T-helper 2 cell treated with Interferon-gamma antibody and Interleukin-4, amounts not matched to agents 100 ng/mL and 5 ng/mL, for 36 hours (primary cell): Measurements from ENCODE around the gene CACNA1F. TPM values are rescaled to one million over a fixed set of nuclear protein-coding genes. Genes with fewer than 3 reads are reported as not detected.

Source experiments
- intact Hi-C: fragments of 100-400 bp; cut with micrococcal nuclease; formaldehyde crosslinking; loops from one replicate; pipeline ENCODE4 v1.15.1; 2023
- total RNA-seq: library from RNA; stranded (reverse); gene quantifications from 2 replicates; pipeline ENCODE4 v1.2.3, GENCODE V29; 2022

The CACNA1F gene
- total RNA-seq, 1 donor from 2014 or later, result 0.36 TPM

DNA sequence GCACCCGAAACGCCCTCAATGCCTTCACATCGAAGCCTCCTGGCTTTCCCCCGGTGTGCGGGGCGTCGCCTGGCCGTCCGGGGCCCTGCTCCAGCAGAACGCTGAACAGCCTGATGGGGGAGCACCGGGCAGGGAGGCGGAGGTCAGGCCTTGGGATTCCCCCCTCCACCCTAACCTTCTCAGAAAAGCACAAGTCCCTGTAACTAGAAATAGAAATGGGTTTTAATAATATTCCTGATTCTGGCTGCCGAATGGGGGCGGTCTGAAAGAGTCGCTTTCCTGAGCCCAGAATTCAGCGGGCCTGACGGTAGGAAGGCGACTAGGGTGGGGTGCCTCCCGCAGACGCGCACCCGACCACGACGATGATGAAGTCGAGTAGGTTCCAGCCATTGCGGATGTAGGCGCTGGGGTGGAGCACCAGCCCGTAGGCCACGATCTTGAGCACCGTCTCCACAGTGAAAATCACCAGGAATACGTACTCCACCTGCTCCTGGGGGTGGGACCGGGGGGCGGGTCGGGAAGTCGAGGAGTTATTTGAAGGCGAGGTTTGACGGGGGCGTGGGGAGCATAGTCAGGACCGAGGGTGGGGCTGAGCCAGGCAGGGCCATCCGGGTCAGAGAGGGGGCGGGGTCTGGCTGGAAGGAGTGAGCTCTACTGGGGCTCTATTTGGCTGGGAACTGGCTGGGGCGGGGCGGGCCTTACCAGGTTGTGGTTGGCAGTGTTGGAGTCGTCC, 2.5 kb downstream of the CACNA1F start:
- intact Hi-C loops, result loop anchor here (2.0 kb wide), 1 partner anchor 30 kb away; the partner anchor contains the start of gene SYP

DNA sequence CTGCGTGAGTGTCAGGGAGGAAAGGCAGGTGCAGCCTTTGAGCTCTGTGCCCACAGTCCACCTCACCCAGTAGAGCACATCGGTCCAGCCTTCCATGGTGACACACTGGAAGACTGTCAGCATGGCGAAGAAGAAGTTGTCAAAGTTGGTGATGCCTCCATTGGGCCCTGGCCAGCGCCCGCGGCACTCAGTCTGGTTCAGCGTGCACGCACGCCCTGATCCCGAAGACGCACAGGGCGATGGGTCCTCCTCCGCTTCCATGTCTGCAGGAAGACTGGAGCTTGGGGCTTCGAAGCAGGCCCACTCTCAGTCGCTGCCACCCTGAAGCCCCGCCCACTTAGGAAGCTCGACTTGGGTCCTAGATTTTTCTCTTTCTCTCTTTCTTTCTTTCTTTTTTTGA, 5.0 kb downstream of the CACNA1F start:
- intact Hi-C loops, result no loop called here

DNA sequence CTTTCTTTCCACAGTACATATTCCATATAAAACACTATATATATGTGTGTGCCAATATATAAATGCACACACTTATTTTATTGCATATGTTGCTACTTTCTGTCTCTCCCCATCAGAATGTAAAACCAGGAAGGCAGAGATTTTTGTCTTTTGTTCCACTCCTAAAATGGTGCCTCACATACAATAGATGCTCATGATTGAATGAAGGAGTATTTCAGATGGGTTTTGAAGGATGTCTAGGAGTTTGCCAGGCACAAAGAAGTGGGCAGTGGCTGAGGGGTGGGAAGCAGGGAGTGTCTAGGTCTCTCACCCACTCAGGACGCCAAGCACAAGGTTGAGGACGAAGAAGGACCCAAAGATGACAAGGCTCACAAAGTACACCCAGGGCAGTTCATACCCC, 5.4 kb downstream of the CACNA1F start:
- intact Hi-C loops, result no loop called here

DNA sequence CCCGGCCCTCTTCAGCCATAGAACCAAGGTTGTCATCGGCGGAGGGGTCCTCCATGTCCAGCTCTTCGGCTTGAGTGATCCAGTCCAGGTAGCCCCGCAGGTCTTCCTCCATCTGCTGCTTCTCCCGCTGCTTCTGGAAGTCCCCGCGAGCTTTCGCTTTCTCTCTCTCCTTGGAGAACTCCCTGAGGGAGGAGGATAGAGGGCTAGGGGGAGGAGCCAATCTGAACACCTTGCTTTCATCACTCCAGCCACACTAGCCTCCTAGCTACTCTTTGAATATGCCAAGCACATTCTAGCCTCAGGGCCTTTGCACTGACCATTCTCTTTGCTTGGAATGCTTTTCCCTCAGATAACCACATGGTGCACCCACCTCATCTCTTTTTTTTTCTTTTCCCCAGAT, 6.2 kb downstream of the CACNA1F start:
- intact Hi-C loops, result no loop called here

DNA sequence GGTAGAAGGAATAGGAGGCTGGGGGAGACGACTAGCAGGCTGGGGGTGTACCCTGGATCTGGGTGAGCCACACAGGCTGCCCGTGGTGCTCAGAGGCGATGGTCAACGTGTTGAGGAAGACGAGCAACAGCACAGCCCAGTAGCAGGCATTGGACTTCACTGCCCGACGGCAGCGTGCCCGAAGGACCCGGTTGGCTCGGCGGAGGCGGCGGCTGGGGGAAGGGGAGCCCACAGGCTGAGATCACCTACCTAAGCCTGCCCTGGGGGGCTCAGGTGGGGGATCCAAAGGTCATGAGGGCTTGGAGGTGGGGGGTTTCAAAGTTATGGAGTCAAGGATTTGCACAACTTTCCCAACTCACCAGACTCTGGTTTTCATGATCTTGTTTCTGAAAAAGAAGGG, 7.3 kb downstream of the CACNA1F start:
- intact Hi-C loops, result no loop called here

DNA sequence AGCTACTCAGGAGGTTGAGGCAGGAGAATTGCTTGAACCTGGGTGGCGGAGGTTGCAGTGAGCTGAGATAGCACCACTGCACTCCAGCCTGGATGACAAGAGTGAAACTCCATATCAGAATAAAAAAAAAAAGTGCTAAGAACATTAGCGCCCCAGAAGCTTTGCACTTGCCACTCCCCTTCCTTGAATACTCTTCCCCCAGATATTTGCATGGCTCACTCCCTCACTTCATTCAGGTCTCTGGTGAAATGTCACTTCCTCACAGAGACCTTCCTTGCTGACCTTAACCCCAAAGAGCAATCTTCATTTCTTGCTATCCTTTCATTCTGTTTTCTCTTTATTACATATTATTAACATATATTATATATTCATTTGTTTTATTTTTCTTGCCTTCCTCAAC, 11.3 kb downstream of the CACNA1F start:
- intact Hi-C loops, result no loop called here

DNA sequence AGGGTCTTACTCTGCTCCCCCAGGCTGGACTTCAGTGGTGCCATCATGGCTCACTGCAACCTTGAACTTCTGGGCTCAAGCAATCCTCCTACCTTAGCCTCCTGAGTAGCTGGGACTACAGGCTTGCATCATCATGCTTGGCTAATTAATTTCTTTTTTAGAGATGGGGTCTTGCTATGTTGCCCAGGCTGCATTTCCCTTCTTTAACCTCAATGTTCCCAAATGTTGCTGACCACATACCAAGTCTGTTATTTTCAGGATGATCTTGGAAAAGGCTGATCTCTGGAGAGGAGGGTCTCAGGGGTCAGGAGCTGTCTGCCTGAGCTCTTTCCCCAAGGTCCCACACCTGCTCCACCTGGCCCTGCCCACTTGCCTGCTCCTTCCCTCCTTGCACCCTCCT, 13.0 kb downstream of the CACNA1F start:
- intact Hi-C loops, result no loop called here

DNA sequence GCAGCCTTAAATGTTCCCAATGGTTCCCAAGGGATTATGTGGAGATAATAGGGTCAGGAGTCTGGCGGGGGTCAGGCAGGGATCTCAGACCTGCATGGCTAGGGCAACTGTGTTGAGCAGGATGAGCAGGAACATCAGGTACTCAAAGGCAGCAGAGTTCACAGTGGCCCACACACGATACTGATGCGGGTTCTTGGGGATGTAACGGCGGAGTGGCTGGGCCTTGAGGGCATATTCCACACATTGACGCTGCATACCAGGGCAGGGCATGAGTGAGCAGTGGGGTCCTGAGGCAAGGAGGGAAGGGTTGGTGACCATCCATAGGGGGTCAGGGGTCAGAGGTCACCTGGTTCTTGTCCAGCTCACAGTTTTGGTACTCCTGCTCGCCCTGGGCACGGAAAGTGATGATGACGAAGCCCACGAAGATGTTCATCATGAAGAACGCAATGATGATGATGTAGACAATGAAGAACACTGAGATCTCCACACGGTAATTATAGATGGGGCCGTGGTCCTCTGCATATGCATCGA, 18.1 kb downstream of the CACNA1F start:
- intact Hi-C loops, result no loop called here

DNA sequence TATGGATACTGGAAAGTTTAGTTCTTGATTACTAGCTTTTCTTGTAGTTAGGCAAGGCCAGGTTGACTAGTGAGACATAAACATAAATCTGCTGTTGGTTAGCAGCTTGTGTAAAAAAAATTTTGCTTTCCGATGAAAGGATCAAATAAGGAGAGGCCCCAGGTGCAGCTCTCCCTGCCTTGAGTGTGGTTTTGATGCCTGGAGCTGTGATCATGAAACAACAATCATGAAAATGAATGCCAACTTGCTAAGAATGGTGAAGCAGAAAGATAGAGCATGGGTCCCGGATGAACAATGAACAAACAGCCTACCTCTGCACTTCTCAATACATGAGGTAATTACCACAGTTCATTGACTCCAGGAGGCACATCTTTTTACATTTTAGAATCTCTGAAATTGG, 18.7 kb downstream of the CACNA1F start:
- intact Hi-C loops, result no loop called here

DNA sequence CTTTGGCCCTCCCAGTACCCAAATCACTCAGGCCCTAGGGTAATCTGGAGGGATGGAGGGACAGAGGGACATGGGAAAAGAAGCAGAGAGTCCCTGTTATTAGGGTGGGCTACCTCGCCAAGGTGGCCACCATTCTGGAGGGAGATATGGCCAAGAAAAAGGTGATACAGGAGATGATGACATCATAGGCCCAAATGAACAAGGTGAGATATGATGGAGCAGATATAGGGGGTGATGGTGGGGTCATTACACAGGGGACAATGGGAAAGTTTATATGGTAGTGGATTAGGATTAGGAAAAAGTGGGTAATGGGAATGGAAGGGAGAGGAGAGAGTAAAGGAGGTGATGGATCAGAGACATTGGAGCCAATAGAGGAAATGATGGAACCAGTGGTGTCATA, 20.3 kb downstream of the CACNA1F start:
- intact Hi-C loops, result no loop called here

DNA sequence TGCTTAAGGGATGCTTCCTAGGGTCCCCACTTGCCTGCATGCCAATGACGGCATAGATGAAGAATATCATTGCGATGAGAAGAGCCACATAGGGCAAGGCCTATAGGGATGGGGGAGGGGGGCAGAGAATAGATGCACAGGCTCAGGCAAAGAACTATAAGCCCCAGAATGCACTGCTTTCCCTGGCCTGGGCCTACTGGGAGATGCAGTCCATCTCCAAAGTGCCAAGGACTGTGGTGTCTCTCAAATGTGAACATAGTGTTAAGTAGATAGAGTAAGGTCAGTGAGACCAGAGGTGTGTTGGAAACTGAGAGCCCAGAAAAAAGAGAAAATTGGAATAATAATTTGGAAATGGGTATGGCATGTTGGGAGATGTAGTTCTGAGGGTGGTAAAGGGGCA, 20.9 kb downstream of the CACNA1F start:
- intact Hi-C loops, result no loop called here

DNA sequence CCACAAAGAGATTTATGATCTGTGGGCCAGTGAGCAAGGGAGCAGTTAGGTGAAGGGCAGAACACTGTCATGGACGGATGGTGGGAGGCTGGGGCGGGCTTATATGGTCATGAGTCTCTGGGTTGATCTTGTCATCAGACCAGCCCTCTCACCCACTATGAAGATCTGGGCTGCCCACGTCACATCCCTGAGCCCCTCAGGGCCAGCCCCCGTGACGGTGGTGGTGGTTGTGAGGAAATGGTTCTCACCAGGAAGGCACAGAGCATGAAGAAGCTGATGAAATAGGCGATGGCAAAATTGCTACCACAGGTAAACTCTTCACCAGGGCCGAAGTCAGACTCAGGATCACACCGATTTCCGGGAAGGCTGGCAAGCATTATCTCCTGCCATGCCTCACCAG, 22.1 kb downstream of the CACNA1F start:
- intact Hi-C loops, result no loop called here

DNA sequence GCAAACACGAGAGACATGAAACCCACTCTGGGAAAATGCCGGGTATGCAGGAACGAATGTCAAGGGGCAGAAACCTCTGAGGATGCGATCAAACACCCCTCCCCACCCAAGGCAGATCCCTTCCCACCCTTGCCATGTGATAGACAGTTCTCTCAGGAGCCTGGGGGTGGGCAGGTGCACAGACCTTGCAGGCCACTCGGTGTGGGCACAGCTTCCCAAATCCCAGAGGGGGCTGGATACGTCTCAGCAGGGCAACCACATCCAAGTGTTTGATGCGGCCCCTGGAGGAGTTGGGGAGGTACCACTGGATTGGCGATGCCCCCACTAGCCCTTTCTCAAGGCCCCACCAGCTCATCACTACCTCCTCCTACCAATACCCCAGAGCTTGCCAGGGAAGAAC, 22.7 kb downstream of the CACNA1F start:
- intact Hi-C loops, result no loop called here

DNA sequence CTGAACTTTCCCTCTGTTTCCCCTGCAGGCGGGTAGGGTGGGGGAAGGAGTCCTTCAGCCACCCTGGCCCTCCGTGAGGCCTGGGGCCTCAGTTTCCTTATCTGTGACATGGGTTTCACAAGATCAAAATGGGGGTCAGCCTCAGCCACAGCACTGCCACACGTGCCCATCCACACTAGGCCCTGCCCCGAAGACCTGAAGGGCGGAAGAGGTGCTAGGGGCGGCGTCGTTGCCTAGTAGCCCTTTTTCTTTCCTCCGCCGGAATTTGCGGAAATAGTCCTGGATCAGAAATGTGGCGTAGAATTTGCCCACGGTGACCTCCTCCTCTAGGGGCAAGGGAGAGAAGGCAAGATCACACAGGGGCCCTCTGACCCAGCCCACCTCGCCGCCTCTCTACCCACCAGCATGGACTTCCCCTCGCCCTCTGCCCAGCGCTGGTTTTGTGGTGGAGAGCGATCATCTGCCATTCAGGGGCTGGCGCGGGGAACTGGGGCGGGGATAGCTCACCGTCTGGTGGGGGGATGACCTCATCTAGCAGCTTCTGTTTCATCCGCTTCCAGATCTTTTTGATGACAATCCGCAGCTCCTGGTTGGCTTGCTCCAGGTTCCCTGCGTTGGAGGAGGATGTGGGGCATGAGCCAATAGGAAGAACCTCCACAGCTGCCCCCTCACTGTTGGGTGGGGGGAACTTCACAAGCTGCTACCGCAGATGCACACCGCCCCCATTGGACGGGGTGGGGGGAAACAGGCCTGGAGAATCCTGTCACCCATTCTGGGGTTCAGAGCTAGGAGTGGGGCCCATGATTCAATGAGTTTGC, 23.5 kb downstream of the CACNA1F start:
- intact Hi-C loops, result no loop called here

DNA sequence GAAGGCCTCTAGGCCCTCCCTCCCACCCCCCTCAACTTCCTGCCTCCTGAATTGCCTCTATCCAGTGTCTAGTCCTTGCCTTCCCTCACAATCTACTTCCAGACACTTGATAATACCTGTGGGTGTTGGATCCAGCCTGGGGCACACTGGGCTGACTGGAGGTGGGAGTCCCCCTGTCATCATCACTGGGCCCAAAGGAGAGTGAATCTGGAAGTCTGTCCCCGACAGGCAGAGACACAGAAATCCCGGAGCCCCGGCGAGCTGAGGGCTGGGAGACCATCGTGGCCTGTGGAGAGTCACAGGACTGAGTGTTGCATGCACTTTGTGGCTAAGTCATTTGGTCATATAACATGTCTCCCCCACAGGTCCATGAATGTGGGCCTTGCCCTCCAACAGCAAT, 24.7 kb downstream of the CACNA1F start:
- intact Hi-C loops, result no loop called here

DNA sequence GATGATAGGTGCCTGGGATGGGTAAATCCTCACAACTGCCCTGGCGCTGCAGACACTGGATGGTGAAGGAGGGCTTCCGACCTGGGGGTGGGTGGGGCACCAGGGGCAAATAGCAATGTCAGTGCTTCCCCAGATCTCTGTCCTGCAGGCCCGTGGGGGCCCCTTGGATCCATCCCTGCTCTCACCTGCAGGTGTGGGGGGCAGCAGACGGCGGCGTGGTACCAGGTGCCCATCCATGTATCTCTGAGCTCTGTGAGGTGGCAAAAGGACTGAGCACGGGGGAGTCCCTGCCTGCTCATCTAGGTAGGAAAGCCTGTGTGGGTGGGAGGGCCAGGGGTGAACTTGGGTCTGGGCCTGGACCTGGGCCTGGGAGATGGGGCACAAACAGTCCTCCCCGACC, 26.6 kb downstream of the CACNA1F start:
- intact Hi-C loops, result no loop called here

DNA sequence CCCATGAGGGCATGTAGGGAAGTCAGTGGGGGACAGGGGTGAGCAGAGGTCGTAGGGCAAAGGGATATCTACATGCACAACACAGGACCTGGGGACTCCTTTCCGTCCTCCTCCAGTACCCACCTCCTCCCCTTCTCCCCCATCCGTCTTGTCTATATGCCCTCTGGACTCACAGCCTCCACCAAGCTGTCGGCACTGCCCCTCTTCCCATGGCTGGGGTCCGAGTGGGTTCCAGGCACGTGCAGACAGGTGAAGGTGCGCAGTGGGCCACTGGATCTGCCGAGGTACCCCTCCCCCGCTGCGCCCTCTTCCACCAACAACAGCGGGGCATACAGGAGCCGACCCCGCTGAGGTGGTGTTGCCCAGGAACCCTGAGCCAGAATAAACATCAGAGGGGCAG, 27.7 kb downstream of the CACNA1F start:
- intact Hi-C loops, result no loop called here

DNA sequence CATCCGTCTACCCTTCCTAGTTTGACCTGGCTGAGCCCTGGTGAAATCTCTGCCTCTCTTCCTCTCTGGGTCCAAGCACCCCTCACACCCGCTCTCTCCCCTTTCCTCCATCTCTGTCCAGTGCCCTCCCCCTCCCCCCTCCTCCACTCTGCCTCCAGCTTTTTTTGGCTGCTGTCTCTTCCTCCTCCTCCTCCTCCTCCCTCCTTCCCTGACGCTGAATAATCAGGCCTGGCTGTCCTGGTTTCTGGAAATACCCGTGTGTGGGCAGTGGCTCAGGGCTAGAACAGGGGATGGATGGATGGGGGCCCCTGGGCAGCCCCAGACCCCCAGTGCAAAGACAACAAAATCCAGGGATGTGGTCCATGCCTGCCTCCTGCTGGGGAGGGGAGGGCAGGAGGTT, 28.4 kb downstream of the CACNA1F start:
- intact Hi-C loops, result loop anchor here (5.0 kb wide), 1 partner anchor 37 kb away; no protein-coding TSS in a partner anchor

DNA sequence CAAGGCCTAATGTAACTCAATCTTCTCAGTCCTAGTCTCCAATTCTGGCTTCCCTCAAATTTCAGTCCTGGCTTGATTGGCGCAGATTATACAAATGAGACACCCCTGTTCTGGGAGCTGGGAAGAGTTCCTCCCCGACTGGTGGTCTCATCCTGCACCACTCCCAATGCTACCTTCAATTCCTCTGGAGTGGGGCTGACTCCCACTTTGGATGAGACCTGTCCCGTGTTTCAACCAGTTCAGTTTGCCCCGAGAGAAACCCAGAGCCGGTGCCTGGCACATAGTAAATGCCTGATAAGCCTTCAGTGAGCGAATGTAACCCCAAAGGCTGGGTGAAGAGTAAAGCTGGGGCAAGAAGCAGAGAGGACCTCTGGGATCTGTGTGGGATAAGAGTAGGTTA, 29.1 kb downstream of the CACNA1F start:
- intact Hi-C loops, result loop anchor here (5.0 kb wide), 1 partner anchor 37 kb away; no protein-coding TSS in a partner anchor

DNA sequence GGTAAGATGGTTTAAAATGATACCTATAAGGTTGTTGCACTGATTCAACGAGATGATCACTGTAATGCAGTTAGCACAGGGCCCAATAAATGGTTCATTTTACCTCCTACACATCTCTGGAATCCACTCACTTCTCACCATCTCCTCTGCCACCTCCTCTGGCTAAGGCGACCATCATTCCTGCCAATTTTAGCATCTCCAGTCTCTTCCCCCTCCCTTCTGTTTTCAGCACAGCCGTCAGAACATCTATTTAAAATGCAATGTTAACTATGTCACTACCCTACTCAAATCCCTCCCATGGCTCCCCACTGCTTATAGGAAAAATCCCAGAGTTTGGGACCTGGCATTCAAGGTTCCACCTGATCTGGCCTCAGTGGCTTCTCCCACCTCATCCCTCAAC, 29.6 kb downstream of the CACNA1F start:
- intact Hi-C loops, result loop anchor here (5.0 kb wide), 1 partner anchor 36 kb away; no protein-coding TSS in a partner anchor

DNA sequence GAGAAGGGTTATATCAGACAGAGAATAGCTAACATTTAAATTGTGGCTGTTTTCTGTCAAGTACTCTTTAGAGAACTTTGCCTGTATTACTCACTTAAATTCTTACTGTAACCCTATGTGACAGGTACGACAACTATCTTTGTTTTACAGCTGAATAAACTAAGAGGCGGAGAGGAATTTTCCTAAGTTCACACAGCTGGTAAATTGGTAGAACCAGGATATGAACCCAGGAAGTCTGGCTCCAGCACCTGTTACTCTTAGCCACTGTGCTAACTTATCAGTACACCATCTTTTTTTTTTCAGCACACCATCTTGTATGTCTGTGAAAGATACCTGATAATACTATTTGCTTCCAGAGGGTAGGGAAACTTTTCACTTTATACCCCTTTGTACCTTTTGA, 31.1 kb downstream of the CACNA1F start:
- intact Hi-C loops, result loop anchor here (5.0 kb wide), 1 partner anchor 35 kb away; no protein-coding TSS in a partner anchor
